ENCODE data around the gene IQGAP3.

DNA sequence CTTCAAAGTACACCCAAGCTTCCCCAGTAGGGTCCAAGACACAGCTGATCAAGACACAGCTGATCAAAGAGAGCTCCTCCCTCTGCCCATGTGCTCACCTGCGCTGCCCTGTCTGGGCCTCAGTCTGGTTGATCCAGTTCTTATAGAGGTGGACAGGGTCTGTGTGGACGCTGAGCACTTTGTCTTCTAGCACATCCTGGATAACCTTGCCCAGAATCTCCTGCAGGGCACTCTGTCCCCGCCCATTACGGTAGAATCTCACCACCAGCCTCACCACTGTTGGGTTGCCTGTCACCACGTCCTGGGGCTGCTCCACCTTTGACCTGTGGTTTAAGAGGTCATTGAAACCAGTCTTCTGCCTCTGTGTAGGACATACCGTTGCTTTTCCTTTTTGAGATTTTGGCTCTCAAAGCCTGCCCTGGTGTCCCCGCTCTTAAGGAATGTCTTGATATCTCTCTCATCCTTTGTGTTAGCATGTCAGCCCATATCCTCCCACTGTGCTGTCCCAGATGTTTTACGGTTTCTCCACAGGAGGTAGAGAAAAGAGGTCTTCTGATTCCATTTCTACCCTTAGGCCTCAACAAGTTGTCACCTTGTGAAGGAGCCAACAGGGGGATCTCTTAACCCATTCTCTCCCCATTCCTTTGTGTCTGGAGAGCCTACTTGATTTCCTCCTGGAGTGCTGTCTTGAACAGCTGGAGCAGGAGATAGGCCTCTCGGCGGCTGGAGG lies 33.5 kb downstream of the IQGAP3 start:
- TF ChIP-seq CTCF (IDR thresholded peaks at IDR 0.05) (no peak), POLR2A (IDR thresholded peaks at IDR 0.05) (no peak)

Data from uterus (tissue), 2 donors.